Ovary (tissue), 9 donors: ENCODE measurements around the gene RNLS. TPM values are rescaled to one million over a fixed set of nuclear protein-coding genes. Genes with fewer than 3 reads are reported as not detected.
A peak's percentile ranks its signal among the peaks of the same experiment; 100 is the strongest.

ENCODE experiments used
- DNase-seq, 5 donors: peaks; one replicate each; pipeline ENCODE4 v3.0.0-alpha.2; 2019 to 2020
- H3K27ac ChIP-seq, 2 donors: fragments of 200-600 bp; one replicate each; pipeline versions ENCODE4 v1.5.1 to v1.8.0; 2019 to 2022
- H3K27me3 ChIP-seq: fragments of 200-600 bp; one replicate; pipeline ENCODE4 v1.8.0; 2022
- H3K36me3 ChIP-seq: fragments of 200-600 bp; sonication (generic); one replicate; pipeline ENCODE4 v1.5.1; 2019
- H3K4me1 ChIP-seq: one replicate; pipeline ENCODE4 v1.8.1; 2013; ENCODE audit warnings: mild to moderate bottlenecking, moderate library complexity; ENCODE audit not compliant: insufficient read depth
- H3K4me3 ChIP-seq: fragments of 200-600 bp; sonication (generic); one replicate; pipeline ENCODE4 v1.5.1; 2017
- H3K9me3 ChIP-seq, 2 donors: fragments of 200-600 bp in 1 of 2; sonication (generic) in 1 of 2; one replicate each; pipeline versions ENCODE4 v1.5.1 to v1.8.1; 2013 to 2019; ENCODE audit warnings: mild to moderate bottlenecking in 1 of 2, moderate library complexity in 1 of 2
- CTCF ChIP-seq, 3 donors: fragments of 450-650 bp in 2 of 3; fragments of 200-600 bp in 1 of 3; IDR thresholded peaks; one replicate each; pipeline versions ENCODE4 v1.5.1 to v1.8.0; 2016 to 2022; ENCODE audit warnings: antibody characterized with exemption in 3 of 3, mild to moderate bottlenecking in 1 of 3
- EP300 ChIP-seq: sonication (generic); formaldehyde crosslinking; IDR thresholded peaks from one replicate; pipeline ENCODE4 v1.6.1; 2017; ENCODE audit warnings: antibody characterized with exemption
- POLR2A ChIP-seq: fragments of 450-650 bp; IDR thresholded peaks from one replicate; pipeline ENCODE4 v1.6.1; 2017; ENCODE audit warnings: antibody characterized with exemption, mild to moderate bottlenecking, moderate library complexity
- WGBS, 3 donors: extraction: QIAGEN DNeasy Blood & Tissue Kit in 1 of 3; methylation state at CpG; one replicate each; pipeline versions ENCODE4 v1.1.5 to v1.1.7; 2013 to 2017; 5-methylcytosine and 5-hydroxymethylcytosine counted together
- intact Hi-C, 4 donors: fragments of 100-400 bp; cut with DNase I; formaldehyde crosslinking; loops; one replicate each; pipeline versions ENCODE4 v1.11.0 to v1.15.1; 2022 to 2023
- polyA plus RNA-seq, 2 donors: library from polyadenylated mRNA; stranded (reverse); fragments of 200-250 nt in 1 of 2; fragments of 350-450 nt in 1 of 2; fragmentation: Illumina TruSeq in 1 of 2; extraction: RNeasy Lipid Tissue Mini Kit (QIAGEN cat#74804) in 1 of 2; gene quantifications; one replicate each; pipeline ENCODE4 v1.2.3, GENCODE V29; 2013 to 2014
- total RNA-seq, 7 donors: library from RNA; depleted of rRNA in 2 of 7; stranded (reverse); fragments of >200 nt in 2 of 7; fragmentation: NEBNext Ultra II Directional in 3 of 7; extraction: Animal tissue kit (Norgen Biotek cat#: 25700) in 3 of 7; gene quantifications; one replicate each; pipeline versions ENCODE4 v1.1.0 to v1.2.4, GENCODE V29; 2016 to 2023
- donor health status: DM: no; HTN: no; CAD: no; lungs with moderate emphysema.
- donor health status: DM: no; HTN: no; CAD: no.
- donor health status: Bipolar disorder and iron deficiency.
- donor health status: DM: yes; HTN: yes; CAD: no.
- donor health status: DM: no; HTN: no; CAD: no.
- donor health status: DM: yes; HTN: yes; CAD: no.

The RNLS gene
- total and polyA plus RNA-seq, 9 donors = 7.5 to 21.9 (median 11.8) TPM

GRCh38 chr10:88450201-88450600 is 132.9 kb downstream of the RNLS start:
- no peak for DNase-seq
- no peak for TF ChIP-seq POLR2A
- no peaks in the 10 kb centered on the region for H3K36me3 ChIP-seq
- WGBS, 3 donors = 66 to 70% (median 69%) methylated on average over 1 of the region's 1 CpG
- H3K27me3 ChIP-seq = no peaks in the 10 kb centered on the region
- H3K27ac ChIP-seq = peak overlapping the region in 1 of 2 donors; percentile 64
- intact Hi-C loops = no loop called here
- no peaks in the 10 kb centered on the region for H3K9me3 ChIP-seq
- peaks cover 7% of the 10 kb centered on the region for H3K4me1 ChIP-seq
- no peak overlapping the region for H3K4me3 ChIP-seq

GRCh38 chr10:88442716-88443115 is 140.4 kb downstream of the RNLS start:
- no peaks in the 10 kb centered on the region for H3K9me3 ChIP-seq
- TF ChIP-seq CTCF (IDR thresholded peaks at IDR 0.05) (no peak), EP300 (no peak), POLR2A (no peak)
- no peak overlapping the region for H3K4me3 ChIP-seq
- no peak for DNase-seq
- no peaks in the 10 kb centered on the region for H3K36me3 ChIP-seq
- intact Hi-C loops = no loop called here
- WGBS, 3 donors = 70 to 95% (median 71%) methylated on average over 4 of the region's 4 CpGs
- H3K27me3 ChIP-seq = no peaks in the 10 kb centered on the region
- H3K4me1 ChIP-seq = no peaks in the 10 kb centered on the region
- H3K27ac ChIP-seq = no peak overlapping the region

- Histone ChIP-seq H3K36me3 (no peaks in the 10 kb centered on the region), H3K27ac (no peak overlapping the region), H3K4me1 (no peaks in the 10 kb centered on the region), H3K9me3 (no peaks in the 10 kb centered on the region), H3K4me3 (no peak overlapping the region), H3K27me3 (no peaks in the 10 kb centered on the region)
- TF ChIP-seq CTCF (IDR thresholded peaks at IDR 0.05) (no peak), EP300 (no peak), POLR2A (no peak)
- intact Hi-C loops = no loop called here
- DNase-seq = no peak
Observed at GRCh38 chr10:88440541-88440940, 142.6 kb downstream of the RNLS start.

GRCh38 chr10:88439932-88440331 is 143.2 kb downstream of the RNLS start:
- no peaks in the 10 kb centered on the region for H3K36me3 ChIP-seq
- H3K27me3 ChIP-seq = no peaks in the 10 kb centered on the region
- H3K4me3 ChIP-seq = no peak overlapping the region
- no peaks in the 10 kb centered on the region for H3K4me1 ChIP-seq
- no peak for DNase-seq
- TF ChIP-seq EP300 (no peak), POLR2A (no peak), CTCF (IDR thresholded peaks at IDR 0.05) (no peak)
- H3K9me3 ChIP-seq = no peaks in the 10 kb centered on the region
- no peak overlapping the region for H3K27ac ChIP-seq
- intact Hi-C loops = no loop called here

- H3K4me1 ChIP-seq = peaks cover 2% of the 10 kb centered on the region
Observed at GRCh38 chr10:88437411-88437810, 145.7 kb downstream of the RNLS start.

More at GRCh38 chr10:88437411-88437810, 145.7 kb downstream of the RNLS start:
- Histone ChIP-seq H3K4me3 (no peak overlapping the region), H3K36me3 (no peaks in the 10 kb centered on the region), H3K9me3 (no peaks in the 10 kb centered on the region), H3K27ac (no peak overlapping the region), H3K27me3 (no peaks in the 10 kb centered on the region)
- no peak for DNase-seq
- intact Hi-C loops = no loop called here
- TF ChIP-seq EP300 = no peak
- no peak for TF ChIP-seq CTCF (IDR thresholded peaks at IDR 0.05)
- TF ChIP-seq POLR2A = no peak
